Astrocyte (in vitro differentiated cells and primary cell): Measurements from ENCODE around the gene MBOAT7.

Source experiments
- EZH2 ChIP-seq: IDR thresholded peaks from 2 replicates; pipeline ENCODE4 v1.6.1; 2012; ENCODE audit warnings: mild to moderate bottlenecking, low read length, inconsistent platforms; ENCODE audit not compliant: insufficient read depth
- TF ChIP-seq, protein P1 (sequence below): IDR thresholded peaks from 2 replicates; pipeline ENCODE4 v1.5.1; 2011; ENCODE audit warnings: low read depth, mild to moderate bottlenecking, inconsistent platforms, low read length, moderate library complexity; ENCODE audit not compliant: insufficient read depth

DNA sequence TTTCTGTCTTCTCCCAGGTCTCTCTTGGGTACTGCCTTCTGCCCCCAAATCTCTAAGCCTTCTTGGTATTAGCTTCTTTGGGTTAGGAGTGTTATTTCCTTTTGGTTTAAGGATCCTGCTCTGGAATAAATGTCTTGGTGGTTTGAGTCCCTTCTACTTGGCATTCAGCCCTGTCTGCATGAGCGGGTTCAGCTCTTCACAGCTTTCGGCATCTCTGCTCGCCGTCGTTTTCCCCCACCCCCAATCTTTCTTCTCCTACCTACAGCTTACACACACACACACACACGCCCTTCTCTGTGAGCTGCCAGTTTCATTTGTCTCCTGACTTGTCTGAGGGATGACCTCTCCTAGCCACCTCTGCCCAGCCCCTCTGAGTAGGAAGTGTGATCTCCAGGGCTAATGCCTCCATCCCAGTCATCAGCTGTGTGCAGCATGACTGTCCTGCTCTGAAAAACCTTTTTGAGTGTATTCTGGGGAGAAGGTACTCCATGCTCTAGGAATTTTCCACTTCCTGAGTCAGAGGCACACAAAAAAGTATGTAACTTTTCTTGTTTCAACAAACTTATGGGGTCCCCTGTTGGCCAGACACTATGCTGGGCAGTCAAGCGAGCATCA, 47.1 kb downstream of the MBOAT7 start:
- TF ChIP-seq, protein P1, sequence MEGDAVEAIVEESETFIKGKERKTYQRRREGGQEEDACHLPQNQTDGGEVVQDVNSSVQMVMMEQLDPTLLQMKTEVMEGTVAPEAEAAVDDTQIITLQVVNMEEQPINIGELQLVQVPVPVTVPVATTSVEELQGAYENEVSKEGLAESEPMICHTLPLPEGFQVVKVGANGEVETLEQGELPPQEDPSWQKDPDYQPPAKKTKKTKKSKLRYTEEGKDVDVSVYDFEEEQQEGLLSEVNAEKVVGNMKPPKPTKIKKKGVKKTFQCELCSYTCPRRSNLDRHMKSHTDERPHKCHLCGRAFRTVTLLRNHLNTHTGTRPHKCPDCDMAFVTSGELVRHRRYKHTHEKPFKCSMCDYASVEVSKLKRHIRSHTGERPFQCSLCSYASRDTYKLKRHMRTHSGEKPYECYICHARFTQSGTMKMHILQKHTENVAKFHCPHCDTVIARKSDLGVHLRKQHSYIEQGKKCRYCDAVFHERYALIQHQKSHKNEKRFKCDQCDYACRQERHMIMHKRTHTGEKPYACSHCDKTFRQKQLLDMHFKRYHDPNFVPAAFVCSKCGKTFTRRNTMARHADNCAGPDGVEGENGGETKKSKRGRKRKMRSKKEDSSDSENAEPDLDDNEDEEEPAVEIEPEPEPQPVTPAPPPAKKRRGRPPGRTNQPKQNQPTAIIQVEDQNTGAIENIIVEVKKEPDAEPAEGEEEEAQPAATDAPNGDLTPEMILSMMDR, result no peak
- TF ChIP-seq EZH2, result no peak
